Transverse colon (tissue), 4 donors: Measurements from ENCODE around the gene ANAPC7.

Source experiments
- EP300 ChIP-seq: sonication (generic); formaldehyde crosslinking; IDR thresholded peaks from one replicate; pipeline ENCODE4 v1.6.1; 2017; ENCODE audit warnings: antibody characterized with exemption, low read depth
- POLR2A ChIP-seq: fragments of 450-650 bp; IDR thresholded peaks from one replicate; pipeline ENCODE4 v1.6.1; 2016; ENCODE audit warnings: antibody characterized with exemption, mild to moderate bottlenecking, moderate library complexity
- POLR2AphosphoS5 ChIP-seq, 3 donors: sonication (generic); formaldehyde crosslinking; IDR thresholded peaks; one replicate each; pipeline ENCODE4 v1.6.1; 2016; ENCODE audit warnings: antibody characterized with exemption in 3 of 3
- TF ChIP-seq, protein P1 (sequence below), 5 experiments: fragments of 200-600 bp in 3 of 5; fragments of 450-650 bp in 2 of 5; sonication (generic) in 3 of 5; IDR thresholded peaks; 1 replicate in 2 of 5; 2 replicates in 3 of 5; pipeline ENCODE4 v1.5.1; 2016 to 2017; ENCODE audit warnings: antibody characterized with exemption in 5 of 5, inconsistent platforms in 3 of 5, mild to moderate bottlenecking in 2 of 5, moderate library complexity in 1 of 5

DNA sequence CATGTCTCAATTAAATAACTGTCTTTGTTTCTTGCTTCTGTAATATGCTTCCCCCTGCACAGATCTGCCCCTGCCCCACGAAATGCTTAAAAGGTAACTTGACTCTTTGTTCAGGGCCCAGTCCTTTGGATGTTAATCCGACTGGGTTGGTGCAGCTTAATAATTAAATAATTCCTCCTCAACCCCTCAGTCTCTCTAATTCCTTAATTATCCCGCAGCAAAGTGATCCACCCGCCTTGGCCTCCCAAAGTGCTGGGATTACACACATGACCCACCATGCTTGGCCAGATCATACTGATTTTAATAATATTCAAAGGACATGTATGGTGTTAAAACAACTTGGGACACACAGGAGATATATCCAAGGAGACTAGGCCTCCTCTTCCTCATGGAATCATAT, 18.2 kb upstream of the ANAPC7 start:
- TF ChIP-seq, protein P1, sequence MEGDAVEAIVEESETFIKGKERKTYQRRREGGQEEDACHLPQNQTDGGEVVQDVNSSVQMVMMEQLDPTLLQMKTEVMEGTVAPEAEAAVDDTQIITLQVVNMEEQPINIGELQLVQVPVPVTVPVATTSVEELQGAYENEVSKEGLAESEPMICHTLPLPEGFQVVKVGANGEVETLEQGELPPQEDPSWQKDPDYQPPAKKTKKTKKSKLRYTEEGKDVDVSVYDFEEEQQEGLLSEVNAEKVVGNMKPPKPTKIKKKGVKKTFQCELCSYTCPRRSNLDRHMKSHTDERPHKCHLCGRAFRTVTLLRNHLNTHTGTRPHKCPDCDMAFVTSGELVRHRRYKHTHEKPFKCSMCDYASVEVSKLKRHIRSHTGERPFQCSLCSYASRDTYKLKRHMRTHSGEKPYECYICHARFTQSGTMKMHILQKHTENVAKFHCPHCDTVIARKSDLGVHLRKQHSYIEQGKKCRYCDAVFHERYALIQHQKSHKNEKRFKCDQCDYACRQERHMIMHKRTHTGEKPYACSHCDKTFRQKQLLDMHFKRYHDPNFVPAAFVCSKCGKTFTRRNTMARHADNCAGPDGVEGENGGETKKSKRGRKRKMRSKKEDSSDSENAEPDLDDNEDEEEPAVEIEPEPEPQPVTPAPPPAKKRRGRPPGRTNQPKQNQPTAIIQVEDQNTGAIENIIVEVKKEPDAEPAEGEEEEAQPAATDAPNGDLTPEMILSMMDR (IDR thresholded peaks at IDR 0.05): no peak
- TF ChIP-seq EP300 (no peak), POLR2A (no peak), POLR2AphosphoS5 (IDR thresholded peaks at IDR 0.05) (no peak)
